Effector memory CD8-positive, alpha-beta T cell (primary cell): ENCODE results near the gene GPR160.

Source experiments
- ATAC-seq: fragments of 150-1000 bp; cut with Tn5 transposase; replicated peaks from 2 replicates; pipeline ENCODE4 v1.10.0; 2021; ENCODE audit warnings: mild to moderate bottlenecking, moderate library complexity
- DNase-seq, 3 experiments: peaks; one replicate each; pipeline ENCODE4 v3.0.0; 2021
- H3K27ac Mint-ChIP-seq, 2 donors: one replicate each; pipeline ENCODE4 v1.8.0; 2022; ENCODE audit warnings: mild to moderate bottlenecking in 2 of 2, mixed read lengths in 2 of 2, moderate library complexity in 2 of 2
- H3K27me3 Mint-ChIP-seq, 2 donors: one replicate each; pipeline ENCODE4 v1.8.0; 2022; ENCODE audit warnings: mixed read lengths in 2 of 2
- H3K36me3 Mint-ChIP-seq: one replicate; pipeline ENCODE4 v1.8.0; 2022; ENCODE audit warnings: mild to moderate bottlenecking, moderate library complexity, mixed read lengths; ENCODE audit not compliant: insufficient read depth
- H3K4me1 Mint-ChIP-seq, 2 donors: one replicate each; pipeline ENCODE4 v1.8.0; 2022; ENCODE audit warnings: low read depth in 2 of 2, mixed read lengths in 2 of 2
- H3K4me3 Mint-ChIP-seq, 2 donors: one replicate each; pipeline ENCODE4 v1.8.0; 2022; ENCODE audit warnings: mild to moderate bottlenecking in 2 of 2, mixed read lengths in 2 of 2, moderate library complexity in 2 of 2
- H3K9me3 Mint-ChIP-seq, 2 donors: one replicate each; pipeline ENCODE4 v1.8.0; 2022; ENCODE audit warnings: mixed read lengths in 2 of 2

Gene GPR160

GRCh38 chr3:170117134-170117533 is 79.3 kb downstream of the GPR160 start:
- Mint-ChIP-seq H3K9me3 (no peaks in the 10 kb centered on the region), H3K27me3 (no peaks in the 10 kb centered on the region), H3K27ac (peak overlapping the region in 1 of 2 donors; percentile 12), H3K4me1 (peaks cover 0 to 2% of the 10 kb centered on the region in 2 donors), H3K36me3 (peaks cover 90% of the 10 kb centered on the region), H3K4me3 (no peak overlapping the region)
- DNase-seq = no peak
- no peak for ATAC-seq

- DNase-seq (no peak), ATAC-seq (peak; percentile 51)
- H3K4me3 Mint-ChIP-seq = peak overlapping the region; percentile 13 to 25
- peak overlapping the region in 1 of 2 donors; percentile 70 for H3K27ac Mint-ChIP-seq
- H3K27me3 Mint-ChIP-seq = no peaks in the 10 kb centered on the region
- peaks cover 61% of the 10 kb centered on the region for H3K36me3 Mint-ChIP-seq
- H3K4me1 Mint-ChIP-seq = peaks cover 13 to 27% of the 10 kb centered on the region in 2 donors
- no peaks in the 10 kb centered on the region for H3K9me3 Mint-ChIP-seq
Measured at GRCh38 chr3:170128259-170128976, 90.6 kb downstream of the GPR160 start.

DNA sequence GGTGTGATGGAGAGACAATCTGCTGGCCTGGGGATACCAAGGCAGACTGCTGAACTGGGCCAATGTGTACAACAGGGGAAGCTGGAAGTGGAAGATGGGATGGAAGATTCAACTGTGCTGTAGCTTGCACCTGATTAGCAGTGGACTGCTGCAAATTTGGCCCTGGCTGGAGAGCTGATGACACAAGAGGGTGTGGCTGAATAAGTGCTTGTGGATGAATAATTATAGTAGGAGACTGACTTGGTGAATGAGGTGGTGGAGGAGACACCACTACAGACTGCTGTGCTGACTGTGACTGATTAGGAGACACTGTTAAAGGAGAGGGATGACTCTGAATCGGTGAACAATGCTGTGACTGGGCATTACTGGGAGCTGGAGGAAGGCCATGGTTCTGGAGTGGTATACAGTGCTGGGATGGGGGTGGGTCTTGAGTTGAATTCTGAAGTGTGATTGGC is 91.2 kb downstream of the GPR160 start:
- Mint-ChIP-seq H3K27ac (peak overlapping the region; percentile 70 to 83), H3K4me3 (peak overlapping the region; percentile 13 to 25), H3K36me3 (peaks cover 65% of the 10 kb centered on the region), H3K4me1 (peaks cover 14 to 27% of the 10 kb centered on the region in 2 donors), H3K9me3 (no peaks in the 10 kb centered on the region), H3K27me3 (no peaks in the 10 kb centered on the region)
- no peak for ATAC-seq
- DNase-seq = no peak

DNA sequence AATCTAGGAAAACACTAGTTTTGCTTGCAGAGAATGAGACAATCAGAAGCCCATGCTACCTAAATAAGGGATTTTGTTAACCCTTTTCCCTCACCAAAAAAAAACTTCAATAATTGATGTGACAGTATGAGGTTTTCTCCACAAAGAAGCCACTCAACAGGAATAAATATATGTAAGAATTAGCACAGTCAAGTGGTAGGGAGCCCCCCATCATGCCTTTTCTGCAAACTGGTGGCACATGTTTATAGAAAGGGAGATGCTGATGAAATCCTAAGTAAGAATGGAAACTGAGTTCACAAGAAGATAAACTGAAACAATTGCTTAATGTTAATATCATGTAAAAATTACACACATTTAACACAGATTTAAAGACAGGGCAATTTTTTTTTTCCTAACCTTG is 92.7 kb downstream of the GPR160 start:
- no peaks in the 10 kb centered on the region for H3K9me3 Mint-ChIP-seq
- peaks cover 14 to 25% of the 10 kb centered on the region in 2 donors for H3K4me1 Mint-ChIP-seq
- no peaks in the 10 kb centered on the region for H3K27me3 Mint-ChIP-seq
- DNase-seq = no peak
- H3K4me3 Mint-ChIP-seq = no peak overlapping the region
- no peak for ATAC-seq
- peak overlapping the region in 1 of 2 donors; percentile 19 for H3K27ac Mint-ChIP-seq
- H3K36me3 Mint-ChIP-seq = peaks cover 63% of the 10 kb centered on the region

DNA sequence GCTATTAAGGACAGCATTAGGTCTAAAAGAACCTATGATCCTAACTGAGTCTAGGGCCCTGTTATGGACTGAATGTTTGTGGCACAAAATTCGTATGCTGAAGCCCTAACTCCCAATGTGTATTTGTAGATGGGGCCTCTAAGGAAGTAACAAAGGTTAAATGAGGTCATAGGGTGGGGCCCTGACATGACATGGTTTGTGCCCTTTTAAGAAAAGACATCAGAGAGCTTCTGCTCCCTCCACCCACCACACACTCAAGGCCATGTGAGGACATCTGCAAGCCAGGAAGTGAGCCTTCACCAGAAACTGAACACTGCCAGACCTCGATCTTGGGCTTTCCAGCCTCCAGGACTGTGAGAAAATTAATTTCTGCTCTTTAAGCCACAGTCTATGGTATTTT is 94.5 kb downstream of the GPR160 start:
- H3K36me3 Mint-ChIP-seq = peaks cover 63% of the 10 kb centered on the region
- H3K27ac Mint-ChIP-seq = no peak overlapping the region
- peak; percentile 39 for ATAC-seq
- H3K9me3 Mint-ChIP-seq = no peaks in the 10 kb centered on the region
- no peak for DNase-seq
- no peak overlapping the region for H3K4me3 Mint-ChIP-seq
- H3K4me1 Mint-ChIP-seq = peaks cover 14 to 24% of the 10 kb centered on the region in 2 donors
- no peaks in the 10 kb centered on the region for H3K27me3 Mint-ChIP-seq
